ENCODE measurements around the gene GIGYF1. TPM values are rescaled to one million over a fixed set of nuclear protein-coding genes. Genes with fewer than 3 reads are reported as not detected.
A peak's percentile ranks its signal among the peaks of the same experiment; 100 is the strongest.

The GIGYF1 gene
- total and polyA plus RNA-seq, 2 of the 13 experiments (the other 11 are each of a cell fraction or from before 2014, with no cell fraction given), result 7.6 to 16.1 TPM

- TF ChIP-seq UBTF (CRISPR knock-in tag; IDR thresholded peaks at IDR 0.05) (peak; percentile 4; the same call in 1 of the 2 replicates), ATF5 (CRISPR knock-in tag; IDR thresholded peaks at IDR 0.05; ENCODE audit: low read depth) (no peak), SP140L (CRISPR knock-in tag; IDR thresholded peaks at IDR 0.05; ENCODE audit: borderline replicate concordance) (no peak), PHF5A (CRISPR knock-in tag; IDR thresholded peaks at IDR 0.05; ENCODE audit: low read depth, unreplicated experiment) (no peak), ZNF317 (CRISPR knock-in tag; IDR thresholded peaks at IDR 0.05) (no peak), ZNF773 (CRISPR knock-in tag; IDR thresholded peaks at IDR 0.05; ENCODE audit: borderline replicate concordance) (no peak), IRX3 (CRISPR knock-in tag; IDR thresholded peaks at IDR 0.05; ENCODE audit: borderline replicate concordance, low read depth) (no peak), EED (CRISPR knock-in tag; IDR thresholded peaks at IDR 0.05) (no peak), MYPOP (CRISPR knock-in tag; IDR thresholded peaks at IDR 0.05) (no peak), PCBP1 (IDR thresholded peaks at IDR 0.05; ENCODE audit: borderline replicate concordance, low read depth, low read length) (no peak; the same call in 1 of the 2 replicates), ZC3H13 (CRISPR knock-in tag; IDR thresholded peaks at IDR 0.05) (0 out of 2 replicates have a peak, but pooled peaks have one; percentile 43), ZNF781 (CRISPR knock-in tag; IDR thresholded peaks at IDR 0.05; ENCODE audit: borderline replicate concordance, not compliant biosample characterization) (no peak), ZNF350 (CRISPR knock-in tag; IDR thresholded peaks at IDR 0.05; ENCODE audit: borderline replicate concordance, low read depth) (no peak), TOPORS (CRISPR knock-in tag; IDR thresholded peaks at IDR 0.05) (no peak), HOXA9 (CRISPR knock-in tag; IDR thresholded peaks at IDR 0.05; ENCODE audit: borderline replicate concordance) (no peak), SSRP1 (CRISPR knock-in tag; IDR thresholded peaks at IDR 0.05) (no peak), ZNF761 (CRISPR knock-in tag; conservative IDR thresholded peaks at IDR 0.05) (no peak), PRDM10 (CRISPR knock-in tag; IDR thresholded peaks at IDR 0.05; ENCODE audit: low read depth) (no peak), ZIK1 (CRISPR knock-in tag; IDR thresholded peaks at IDR 0.05; ENCODE audit: borderline replicate concordance, low read depth) (0 out of 2 replicates have a peak, but pooled peaks have one; percentile 4), BATF2 (CRISPR knock-in tag; IDR thresholded peaks at IDR 0.05) (0 out of 2 replicates have a peak, but pooled peaks have one; percentile 59), ZNF136 (CRISPR knock-in tag; IDR thresholded peaks at IDR 0.05; ENCODE audit: low read depth) (no peak)
Measured at GRCh38 chr7:100673942-100674410, 20.1 kb downstream of the GIGYF1 start (continued).

Data from HepG2 (cell line).